AG09319 (cell line): ENCODE results near the gene DISP1.
A peak's percentile ranks its signal among the peaks of the same experiment; 100 is the strongest.

Experiments used
- DNase-seq: peaks from one replicate; pipeline ENCODE4 v3.0.0-alpha.2; 2010; ENCODE audit warnings: low read depth; ENCODE audit errors: extremely low read depth
- TF ChIP-seq, protein P1 (sequence below): IDR thresholded peaks from 2 replicates; pipeline ENCODE4 v1.5.1; 2011; ENCODE audit warnings: low read depth, mild to moderate bottlenecking, inconsistent platforms, low read length, moderate library complexity

Gene DISP1

DNA sequence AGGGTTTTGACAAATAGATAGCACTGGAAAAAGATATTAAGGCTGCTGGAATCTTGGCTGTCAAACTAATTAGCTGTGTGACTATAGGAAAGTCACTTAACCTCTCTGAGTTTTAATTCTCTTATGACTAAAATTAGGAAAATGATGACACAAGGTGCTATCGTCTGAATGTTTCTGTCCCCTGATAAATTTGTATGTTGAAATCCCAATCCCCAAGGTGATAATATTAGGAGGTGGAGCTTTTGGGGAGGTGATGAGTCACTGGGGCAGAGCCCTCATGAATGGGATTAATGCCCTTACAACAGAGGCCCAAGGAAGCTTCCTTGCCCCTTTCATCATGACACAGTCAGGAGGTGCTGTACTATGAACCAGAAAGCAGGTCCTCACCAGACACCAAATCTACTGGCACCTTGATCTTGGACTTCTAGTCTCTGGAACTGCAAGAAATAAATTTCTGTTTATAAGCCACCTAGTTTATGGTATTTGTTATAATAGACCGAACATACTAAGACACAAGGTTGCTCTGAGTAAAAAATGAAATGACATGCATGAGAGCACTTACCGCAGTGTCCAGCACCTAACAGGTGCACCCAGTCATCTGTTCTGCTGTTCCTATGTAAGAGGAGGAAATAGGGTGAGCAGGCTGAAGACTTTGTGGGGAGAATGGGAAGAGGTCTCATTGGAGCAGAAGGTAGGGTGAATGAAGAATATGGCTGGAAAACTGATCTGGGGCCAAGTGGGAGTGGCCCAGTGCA, 26.3 kb upstream of the DISP1 start:
- no peak for DNase-seq
- TF ChIP-seq, protein P1, sequence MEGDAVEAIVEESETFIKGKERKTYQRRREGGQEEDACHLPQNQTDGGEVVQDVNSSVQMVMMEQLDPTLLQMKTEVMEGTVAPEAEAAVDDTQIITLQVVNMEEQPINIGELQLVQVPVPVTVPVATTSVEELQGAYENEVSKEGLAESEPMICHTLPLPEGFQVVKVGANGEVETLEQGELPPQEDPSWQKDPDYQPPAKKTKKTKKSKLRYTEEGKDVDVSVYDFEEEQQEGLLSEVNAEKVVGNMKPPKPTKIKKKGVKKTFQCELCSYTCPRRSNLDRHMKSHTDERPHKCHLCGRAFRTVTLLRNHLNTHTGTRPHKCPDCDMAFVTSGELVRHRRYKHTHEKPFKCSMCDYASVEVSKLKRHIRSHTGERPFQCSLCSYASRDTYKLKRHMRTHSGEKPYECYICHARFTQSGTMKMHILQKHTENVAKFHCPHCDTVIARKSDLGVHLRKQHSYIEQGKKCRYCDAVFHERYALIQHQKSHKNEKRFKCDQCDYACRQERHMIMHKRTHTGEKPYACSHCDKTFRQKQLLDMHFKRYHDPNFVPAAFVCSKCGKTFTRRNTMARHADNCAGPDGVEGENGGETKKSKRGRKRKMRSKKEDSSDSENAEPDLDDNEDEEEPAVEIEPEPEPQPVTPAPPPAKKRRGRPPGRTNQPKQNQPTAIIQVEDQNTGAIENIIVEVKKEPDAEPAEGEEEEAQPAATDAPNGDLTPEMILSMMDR: no peak

- DNase-seq: no peak
- TF ChIP-seq, protein P1: no peak
These were observed 24.7 kb upstream of the DISP1 start for GRCh38 chr1:222790115-222790514.

- no peak for DNase-seq
These were observed 24.3 kb upstream of the DISP1 start for GRCh38 chr1:222790520-222790919.

GRCh38 chr1:222791006-222791710, 23.7 kb upstream of the DISP1 start:
- TF ChIP-seq, protein P1: no peak
- no peak for DNase-seq

More at GRCh38 chr1:222790520-222790919, 24.3 kb upstream of the DISP1 start:
- TF ChIP-seq, protein P1: no peak

DNA sequence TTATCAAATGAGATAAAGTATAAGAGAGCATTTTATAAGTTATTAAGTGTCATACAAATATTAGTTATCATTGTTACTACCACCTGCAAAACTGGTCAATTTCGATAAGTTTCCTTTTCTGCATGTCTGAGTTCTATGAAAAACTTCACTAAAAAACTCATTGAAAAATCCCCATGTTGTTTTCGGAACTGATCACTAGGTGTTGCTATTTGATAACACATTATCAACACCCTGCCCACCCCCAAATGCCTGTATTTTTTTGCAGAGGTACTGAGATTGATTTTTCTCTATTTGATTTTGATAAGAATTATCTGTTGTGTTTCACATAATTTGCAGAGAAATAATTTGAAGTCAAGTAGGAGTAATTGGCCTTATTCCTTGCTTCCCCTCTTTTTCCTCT, 22.1 kb upstream of the DISP1 start:
- DNase-seq: no peak
- TF ChIP-seq, protein P1: peak; percentile 52

GRCh38 chr1:222794656-222795474, 20.0 kb upstream of the DISP1 start:
- no peak for DNase-seq
- TF ChIP-seq, protein P1: peak; percentile 35
